ENCODE measurements around the gene TBC1D22A. TPM values are rescaled to one million over a fixed set of nuclear protein-coding genes. Genes with fewer than 3 reads are reported as not detected.
"Not testable (repeated sequence)": the region's sequence is repeated elsewhere in the genome, so short reads cannot be mapped to it uniquely, and the experiment has no call there.

The TBC1D22A gene, protein sequence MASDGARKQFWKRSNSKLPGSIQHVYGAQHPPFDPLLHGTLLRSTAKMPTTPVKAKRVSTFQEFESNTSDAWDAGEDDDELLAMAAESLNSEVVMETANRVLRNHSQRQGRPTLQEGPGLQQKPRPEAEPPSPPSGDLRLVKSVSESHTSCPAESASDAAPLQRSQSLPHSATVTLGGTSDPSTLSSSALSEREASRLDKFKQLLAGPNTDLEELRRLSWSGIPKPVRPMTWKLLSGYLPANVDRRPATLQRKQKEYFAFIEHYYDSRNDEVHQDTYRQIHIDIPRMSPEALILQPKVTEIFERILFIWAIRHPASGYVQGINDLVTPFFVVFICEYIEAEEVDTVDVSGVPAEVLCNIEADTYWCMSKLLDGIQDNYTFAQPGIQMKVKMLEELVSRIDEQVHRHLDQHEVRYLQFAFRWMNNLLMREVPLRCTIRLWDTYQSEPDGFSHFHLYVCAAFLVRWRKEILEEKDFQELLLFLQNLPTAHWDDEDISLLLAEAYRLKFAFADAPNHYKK
- total RNA-seq (ENCODE audit: insufficient read depth, low replicate concordance) = 9.4 TPM

- DNase-seq (ENCODE audit: low spot score) = peak; percentile 95
Measured at GRCh38 chr22:46762238-46763050, at the start of gene TBC1D22A. Gene TBC1D22A (plus strand): TSS chr22:46762650. CDS start chr22:46762787, 137 bp downstream.

DNA sequence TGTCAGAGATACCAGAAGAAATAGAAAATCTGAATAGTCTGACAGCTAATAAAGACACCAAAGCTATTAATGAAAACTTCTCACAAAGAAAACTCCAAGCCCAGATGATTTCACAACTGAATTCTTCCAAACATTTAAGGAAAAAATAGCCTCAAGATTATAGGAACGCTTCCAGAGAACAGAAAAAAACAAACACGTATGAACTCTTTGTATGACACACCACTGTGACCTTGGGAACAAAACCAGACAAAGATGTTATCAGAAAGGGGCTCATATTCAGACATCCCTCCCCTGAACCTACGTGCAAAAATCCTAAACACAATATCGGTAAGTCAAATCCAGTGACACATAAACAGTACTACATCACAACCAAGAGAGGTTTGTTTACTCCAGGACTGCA, 47.9 kb upstream of the TBC1D22A start:
- no peak for DNase-seq (ENCODE audit: low spot score)

GRCh38 chr22:46719921-46720320, 42.5 kb upstream of the TBC1D22A start:
- DNase-seq (ENCODE audit: low spot score) = no peak

GRCh38 chr22:46721501-46722085, 40.9 kb upstream of the TBC1D22A start:
- peak; percentile 26 for DNase-seq (ENCODE audit: low spot score)

- no peak for DNase-seq (ENCODE audit: low spot score)
Measured at GRCh38 chr22:46723882-46724281, 38.6 kb upstream of the TBC1D22A start.

GRCh38 chr22:46725096-46725495, 37.4 kb upstream of the TBC1D22A start:
- DNase-seq (ENCODE audit: low spot score) = no peak

DNA sequence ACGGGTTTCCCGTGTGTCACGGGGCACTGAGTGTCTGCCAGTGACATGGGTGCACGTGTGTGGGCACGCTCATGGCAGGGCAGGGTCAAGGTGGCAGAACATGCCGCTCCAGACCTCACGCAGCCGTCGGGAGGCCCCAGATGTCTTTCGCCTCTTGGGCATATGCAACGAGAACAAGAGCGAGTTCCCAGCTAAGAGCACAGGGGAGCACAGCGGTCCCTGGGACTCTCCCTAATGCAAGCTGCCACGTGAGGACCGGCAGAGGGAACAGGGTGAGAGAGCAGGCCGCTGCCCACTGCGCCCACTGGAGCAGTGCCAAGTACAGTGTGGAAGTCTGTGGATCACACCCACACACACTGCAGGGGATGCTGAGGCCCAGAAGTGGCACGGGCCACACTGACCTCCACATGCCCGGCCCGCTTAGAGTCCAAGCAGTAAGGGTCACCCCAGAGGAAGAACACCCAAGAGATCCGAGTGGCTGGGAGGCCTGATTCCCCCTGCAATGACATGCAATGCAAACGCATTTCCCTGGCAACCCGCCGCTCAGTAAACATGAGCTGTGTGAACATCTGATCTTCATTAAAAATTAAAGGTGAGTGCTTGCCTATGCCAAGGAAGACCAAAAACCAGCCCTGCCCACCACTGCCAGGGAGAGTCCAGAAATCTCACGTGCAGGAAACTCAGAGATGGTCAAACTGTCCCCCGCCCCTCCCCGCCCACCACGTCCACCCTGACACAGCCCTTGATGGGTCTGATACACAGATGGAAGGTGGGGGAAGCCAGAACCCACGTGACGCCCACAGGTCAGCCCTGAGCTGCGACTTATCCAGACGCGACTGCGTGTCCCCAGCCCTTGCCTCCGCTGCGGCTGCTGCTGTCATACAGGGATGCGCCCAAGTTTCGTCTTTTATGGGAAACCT, 36.1 kb upstream of the TBC1D22A start:
- no peak for DNase-seq (ENCODE audit: low spot score)

GRCh38 chr22:46726986-46727317, 35.5 kb upstream of the TBC1D22A start:
- no peak for DNase-seq (ENCODE audit: low spot score)

DNA sequence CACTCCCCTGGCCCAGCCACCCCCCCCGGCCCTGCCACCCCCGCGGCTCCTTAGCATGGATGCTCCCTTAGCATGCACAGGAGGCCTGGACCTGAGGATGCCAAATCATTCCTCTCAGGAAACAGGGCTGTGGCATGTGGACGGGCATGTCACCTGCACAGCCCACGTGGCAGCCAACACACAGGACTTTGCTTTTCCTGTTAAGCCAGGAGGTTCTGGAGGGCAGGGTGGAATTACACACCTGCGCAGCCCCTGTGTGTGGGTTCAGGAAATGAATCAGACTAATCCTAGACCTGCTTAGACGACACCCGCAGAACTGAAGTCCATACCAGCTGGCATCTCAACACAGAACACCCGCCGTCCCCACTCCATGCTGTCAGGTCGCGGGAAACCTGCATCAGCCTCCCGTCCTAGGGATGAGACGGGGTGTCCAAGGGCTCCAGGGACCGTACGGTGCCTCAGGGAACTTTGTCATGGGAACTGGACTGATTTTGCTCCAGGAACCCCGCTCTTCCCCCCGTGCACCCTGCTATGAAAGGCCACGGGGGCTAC, 34.6 kb upstream of the TBC1D22A start:
- no peak for DNase-seq (ENCODE audit: low spot score)

DNA sequence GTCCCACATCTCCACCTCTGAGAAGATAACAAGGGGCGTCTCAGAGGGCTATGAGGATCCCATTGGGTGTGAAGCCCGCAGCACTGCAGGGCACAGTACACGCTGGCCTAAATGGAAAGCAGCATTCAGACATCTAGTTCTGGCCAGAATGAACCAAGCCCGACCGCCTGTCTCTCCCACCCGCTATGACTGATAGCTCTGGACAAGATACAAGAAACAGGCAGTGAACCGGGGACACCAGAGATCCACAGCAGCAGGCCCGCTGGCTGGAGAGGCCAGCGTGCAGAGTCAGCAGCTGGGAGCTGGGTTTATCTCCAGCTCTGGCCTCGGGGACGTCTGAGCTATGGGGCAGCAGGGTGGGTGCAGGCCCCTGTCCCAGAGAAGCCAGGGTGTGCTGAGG, 34.0 kb upstream of the TBC1D22A start:
- peak; percentile 76 for DNase-seq (ENCODE audit: low spot score)

GRCh38 chr22:46730568-46731245, 31.7 kb upstream of the TBC1D22A start:
- DNase-seq (ENCODE audit: low spot score) = peak; percentile 89

DNA sequence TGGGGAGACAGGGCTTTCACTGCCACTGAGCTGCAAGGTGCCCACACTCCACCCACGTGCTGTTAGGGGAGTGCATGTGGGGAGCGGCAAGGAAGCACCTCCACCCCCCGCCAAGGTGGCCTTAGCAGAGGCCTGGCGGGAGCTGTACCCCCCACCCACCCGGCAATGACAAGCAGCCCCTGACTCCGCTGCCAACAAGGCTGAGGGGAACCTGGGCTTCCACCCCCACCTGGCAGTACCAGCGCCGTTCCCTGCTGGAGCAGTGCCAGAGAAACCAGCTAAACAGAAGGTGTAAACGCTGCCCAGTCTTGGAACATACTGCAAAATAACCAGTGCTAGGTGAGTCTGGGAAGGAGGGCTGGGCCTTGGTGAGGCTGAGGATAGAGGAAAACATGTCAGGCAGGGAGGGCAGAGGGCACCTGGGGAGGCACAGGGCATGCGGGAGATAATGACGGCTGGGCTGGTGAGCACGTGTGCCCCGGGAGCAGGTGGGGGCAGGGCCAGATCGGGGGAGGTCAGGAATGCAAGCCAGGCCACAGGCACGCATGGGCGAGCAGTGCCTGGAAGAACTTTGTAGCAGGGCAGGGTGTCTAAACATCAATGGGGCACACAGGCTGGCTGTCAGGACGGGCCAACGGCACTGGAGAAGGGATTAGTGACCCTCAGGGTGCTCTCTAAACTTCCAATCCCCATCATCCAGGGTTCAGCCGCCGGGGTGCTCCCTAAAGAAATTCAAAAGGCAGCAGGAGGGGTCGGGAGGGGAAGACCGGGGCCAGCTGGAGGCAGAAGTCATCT, 31.0 kb upstream of the TBC1D22A start:
- DNase-seq (ENCODE audit: low spot score) = no peak

DNA sequence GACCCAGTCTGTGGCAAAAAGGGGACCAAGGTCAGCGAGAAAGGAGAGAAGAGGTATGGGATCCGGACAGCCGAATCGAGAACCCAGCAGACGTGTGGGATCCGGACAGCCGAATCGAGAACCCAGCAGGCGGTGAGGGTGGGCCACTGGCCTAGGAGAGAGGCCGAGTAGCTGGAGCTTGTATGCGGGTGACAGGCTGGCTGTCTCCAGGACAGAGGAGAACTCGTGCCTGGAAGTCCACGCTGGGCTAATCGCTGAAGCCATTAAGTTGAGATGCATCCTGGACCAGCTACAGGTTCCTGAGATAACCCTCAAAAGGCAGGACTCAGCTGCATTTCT, 30.4 kb upstream of the TBC1D22A start:
- DNase-seq (ENCODE audit: low spot score) = no peak

DNA sequence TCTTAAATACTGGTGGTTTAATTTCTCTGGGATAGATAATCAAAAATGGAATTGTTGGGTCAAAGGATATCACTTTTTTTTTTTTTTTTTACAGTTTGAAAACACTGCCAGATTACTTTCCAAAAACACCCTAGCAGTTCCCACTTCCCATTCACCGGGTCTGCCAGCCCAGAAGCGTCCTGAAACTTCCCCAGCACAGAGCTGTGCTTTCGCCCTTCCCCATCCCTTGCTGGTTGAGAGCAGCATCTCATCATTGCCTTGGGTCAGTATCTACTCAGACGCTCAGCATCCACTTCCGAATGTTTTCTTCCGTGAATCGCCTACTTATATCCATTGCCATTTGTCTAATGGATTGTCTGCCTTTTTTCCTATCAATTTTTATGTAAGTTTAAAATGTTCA, 29.9 kb upstream of the TBC1D22A start:
- no peak for DNase-seq (ENCODE audit: low spot score)

GRCh38 chr22:46734213-46734722, 28.2 kb upstream of the TBC1D22A start:
- not testable (repeated sequence) for DNase-seq (ENCODE audit: low spot score)

DNA sequence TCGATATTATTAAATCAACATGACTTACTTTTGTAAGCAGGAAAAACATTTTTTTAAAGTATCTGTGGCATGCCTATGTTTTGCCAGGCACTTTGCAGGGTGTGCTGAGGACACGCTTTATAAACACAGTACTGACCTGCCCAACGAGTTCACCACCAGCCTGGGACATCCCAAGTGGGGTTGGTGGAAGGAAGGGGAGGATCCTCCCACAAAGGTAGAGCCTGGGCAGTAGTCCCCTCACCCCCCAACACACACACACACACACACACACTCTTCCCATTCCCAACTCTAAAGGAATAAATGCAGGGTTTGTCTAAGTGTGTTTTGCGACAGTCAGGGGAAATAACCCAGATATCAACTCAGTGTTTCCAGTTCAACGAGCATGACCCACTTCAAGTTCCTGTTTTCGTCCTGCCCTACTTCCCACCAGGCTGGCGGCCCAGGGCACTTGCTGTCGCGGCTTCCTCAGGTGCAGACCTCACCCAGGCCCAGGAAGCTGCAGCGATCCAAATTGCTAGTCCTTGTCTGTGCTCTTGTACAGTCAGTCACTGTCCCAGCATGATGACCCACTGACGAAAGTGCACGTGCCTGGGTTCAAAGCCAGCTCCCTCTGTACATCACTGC, 27.5 kb upstream of the TBC1D22A start:
- no peak for DNase-seq (ENCODE audit: low spot score)

DNA sequence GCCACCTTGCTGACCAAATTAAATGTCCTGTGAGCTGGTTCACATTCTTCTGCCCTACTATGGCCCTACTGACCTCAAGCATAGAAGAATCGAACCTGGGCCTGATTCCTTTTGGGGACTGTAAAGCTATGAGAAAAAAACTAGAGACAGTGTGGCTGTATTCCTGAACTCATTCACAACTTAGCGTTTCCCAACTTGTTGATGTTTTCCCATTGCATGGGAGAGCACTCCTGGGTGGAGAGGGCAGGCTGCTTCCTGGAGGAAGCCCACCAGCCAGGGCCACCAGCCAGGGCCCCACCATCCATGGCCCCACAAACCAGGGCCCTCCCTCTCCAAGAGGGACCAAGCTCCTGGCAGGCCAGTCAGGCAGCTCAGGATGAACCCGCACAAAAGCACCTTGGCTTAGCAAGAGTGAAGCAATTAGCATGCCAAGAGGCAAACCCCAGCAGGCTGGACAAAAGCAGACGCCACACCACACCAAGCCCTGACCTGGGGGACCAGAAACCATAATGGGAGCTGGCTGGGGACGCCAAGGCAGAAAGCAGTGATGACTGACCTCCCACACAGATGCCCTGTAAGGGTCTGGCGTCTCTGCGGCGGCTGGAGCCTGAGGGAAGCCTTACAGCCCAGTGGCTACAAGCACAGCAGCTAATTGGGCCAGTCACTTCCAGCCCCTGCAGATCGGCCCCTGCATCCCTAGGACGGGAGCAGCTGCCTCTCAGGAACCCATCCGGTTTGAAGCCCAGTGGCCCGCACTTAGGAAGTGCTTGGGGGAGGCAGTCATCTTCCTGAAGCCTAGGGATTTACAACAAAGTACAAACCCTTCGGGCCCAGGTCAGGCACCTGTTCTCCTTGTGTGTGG, 26.5 kb upstream of the TBC1D22A start:
- DNase-seq (ENCODE audit: low spot score) = no peak

GRCh38 chr22:46736705-46737104, 25.7 kb upstream of the TBC1D22A start:
- DNase-seq (ENCODE audit: low spot score) = no peak
